K562 (cell line): Measurements from ENCODE around the gene SLC6A9.

Experiments used
- CHAMP1 ChIP-seq: fragments of 450-650 bp; IDR thresholded peaks from 2 replicates; pipeline ENCODE4 v1.6.1; 2016; ENCODE audit warnings: mild to moderate bottlenecking
- E2F6 ChIP-seq, 2 experiments: IDR thresholded peaks; 2 replicates each; pipeline ENCODE4 v1.6.1; 2011; ENCODE audit warnings: borderline replicate concordance in 1 of 2, control low read depth in 1 of 2, low read depth in 1 of 2, low read length in 1 of 2, mild to moderate bottlenecking in 1 of 2, mixed read lengths in 1 of 2, moderate library complexity in 1 of 2; ENCODE audit not compliant: insufficient read depth in 1 of 2, insufficient read length in 1 of 2, poor library complexity in 1 of 2, severe bottlenecking in 1 of 2; ENCODE audit errors: extremely low read depth in 1 of 2
- EP300 ChIP-seq: IDR thresholded peaks from 2 replicates; pipeline ENCODE4 v1.6.1; 2012; ENCODE audit warnings: low read length, improper control_type of control experiment
- HOXB6 ChIP-seq: fragments of 250-450 bp; sonication (Bioruptor Pico); IDR thresholded peaks from 2 replicates; pipeline ENCODE4 v1.5.1; 2022; ENCODE audit warnings: mild to moderate bottlenecking, borderline replicate concordance
- IRF2 ChIP-seq: sonication (generic); formaldehyde crosslinking; IDR thresholded peaks from 2 replicates; pipeline ENCODE4 v1.8.1; 2022; ENCODE audit warnings: mild to moderate bottlenecking, missing genetic modification reagents
- PHF20 ChIP-seq: fragments of 450-650 bp; IDR thresholded peaks from 2 replicates; pipeline ENCODE4 v1.6.1; 2018; ENCODE audit not compliant: partially characterized antibody
- PPARD ChIP-seq: fragments of 250-450 bp; sonication (Bioruptor Pico); IDR thresholded peaks from 2 replicates; pipeline ENCODE4 v1.8.0; 2022; ENCODE audit warnings: inconsistent platforms, mild to moderate bottlenecking, moderate library complexity
- RNF2 ChIP-seq: sonication (generic); IDR thresholded peaks from 2 replicates; pipeline ENCODE4 v1.6.1; 2016
- YBX1 ChIP-seq: fragments of 450-650 bp; IDR thresholded peaks from 2 replicates; pipeline ENCODE4 v1.7.1; 2016; ENCODE audit warnings: mild to moderate bottlenecking
- ZBTB33 ChIP-seq: sonication (generic); formaldehyde crosslinking; IDR thresholded peaks from 2 replicates; pipeline ENCODE4 v1.8.1; 2023; ENCODE audit warnings: mild to moderate bottlenecking, missing genetic modification reagents
- ZFPM2 ChIP-seq: fragments of 250-450 bp; sonication (Bioruptor Pico); IDR thresholded peaks from 2 replicates; pipeline ENCODE4 v1.5.1; 2022; ENCODE audit warnings: mild to moderate bottlenecking
- ZNF174 ChIP-seq: fragments of 250-450 bp; sonication (Bioruptor Pico); IDR thresholded peaks from 2 replicates; pipeline ENCODE4 v1.4.0; 2020; ENCODE audit warnings: mild to moderate bottlenecking
- ZNF589 ChIP-seq: fragments of 200-800 bp; sonication (Bioruptor generic); IDR thresholded peaks from 2 replicates; pipeline ENCODE4 v1.6.1; 2016; ENCODE audit warnings: low read depth, missing genetic modification characterization, missing compliant biosample characterization
- ZNF644 ChIP-seq: fragments of 200-800 bp; sonication (Bioruptor generic); IDR thresholded peaks from 2 replicates; pipeline ENCODE4 v1.6.1; 2016; ENCODE audit warnings: low read depth, missing genetic modification characterization, missing compliant biosample characterization

- TF ChIP-seq ZNF644 (no peak), ZNF174 (CRISPR knock-in tag) (no peak), PPARD (CRISPR knock-in tag) (no peak), PHF20 (no peak), HOXB6 (CRISPR knock-in tag) (no peak), RNF2 (no peak), E2F6 (IDR thresholded peaks at IDR 0.05; ENCODE audit: borderline replicate concordance in 1 of 2, extremely low read depth in 1 of 2, insufficient read depth in 1 of 2, insufficient read length in 1 of 2, low read depth in 1 of 2, low read length in 1 of 2, poor library complexity in 1 of 2, severe bottlenecking in 1 of 2) (no peak), ZNF589 (CRISPR knock-in tag) (no peak), EP300 (no peak), IRF2 (no peak), YBX1 (no peak), CHAMP1 (no peak), ZBTB33 (no peak), ZFPM2 (CRISPR knock-in tag) (no peak)
These were observed 9.2 kb upstream of the SLC6A9 start for GRCh38 chr1:44040418-44040817.
